Stimulated activated CD4-positive, alpha-beta T cell treated with anti-CD3 and anti-CD28 coated beads, Interleukin-4, amount 100 ng/mL, for 1 hour (primary cell): ENCODE data around the gene SARS2.
"Not testable (repeated sequence)": the region's sequence is repeated elsewhere in the genome, so short reads cannot be mapped to it uniquely, and the experiment has no call there.

Source experiments
- DNase-seq: peaks from one replicate; pipeline ENCODE4 v3.0.0-alpha.2; 2020

SARS2 gene, protein sequence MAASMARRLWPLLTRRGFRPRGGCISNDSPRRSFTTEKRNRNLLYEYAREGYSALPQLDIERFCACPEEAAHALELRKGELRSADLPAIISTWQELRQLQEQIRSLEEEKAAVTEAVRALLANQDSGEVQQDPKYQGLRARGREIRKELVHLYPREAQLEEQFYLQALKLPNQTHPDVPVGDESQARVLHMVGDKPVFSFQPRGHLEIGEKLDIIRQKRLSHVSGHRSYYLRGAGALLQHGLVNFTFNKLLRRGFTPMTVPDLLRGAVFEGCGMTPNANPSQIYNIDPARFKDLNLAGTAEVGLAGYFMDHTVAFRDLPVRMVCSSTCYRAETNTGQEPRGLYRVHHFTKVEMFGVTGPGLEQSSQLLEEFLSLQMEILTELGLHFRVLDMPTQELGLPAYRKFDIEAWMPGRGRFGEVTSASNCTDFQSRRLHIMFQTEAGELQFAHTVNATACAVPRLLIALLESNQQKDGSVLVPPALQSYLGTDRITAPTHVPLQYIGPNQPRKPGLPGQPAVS

DNA sequence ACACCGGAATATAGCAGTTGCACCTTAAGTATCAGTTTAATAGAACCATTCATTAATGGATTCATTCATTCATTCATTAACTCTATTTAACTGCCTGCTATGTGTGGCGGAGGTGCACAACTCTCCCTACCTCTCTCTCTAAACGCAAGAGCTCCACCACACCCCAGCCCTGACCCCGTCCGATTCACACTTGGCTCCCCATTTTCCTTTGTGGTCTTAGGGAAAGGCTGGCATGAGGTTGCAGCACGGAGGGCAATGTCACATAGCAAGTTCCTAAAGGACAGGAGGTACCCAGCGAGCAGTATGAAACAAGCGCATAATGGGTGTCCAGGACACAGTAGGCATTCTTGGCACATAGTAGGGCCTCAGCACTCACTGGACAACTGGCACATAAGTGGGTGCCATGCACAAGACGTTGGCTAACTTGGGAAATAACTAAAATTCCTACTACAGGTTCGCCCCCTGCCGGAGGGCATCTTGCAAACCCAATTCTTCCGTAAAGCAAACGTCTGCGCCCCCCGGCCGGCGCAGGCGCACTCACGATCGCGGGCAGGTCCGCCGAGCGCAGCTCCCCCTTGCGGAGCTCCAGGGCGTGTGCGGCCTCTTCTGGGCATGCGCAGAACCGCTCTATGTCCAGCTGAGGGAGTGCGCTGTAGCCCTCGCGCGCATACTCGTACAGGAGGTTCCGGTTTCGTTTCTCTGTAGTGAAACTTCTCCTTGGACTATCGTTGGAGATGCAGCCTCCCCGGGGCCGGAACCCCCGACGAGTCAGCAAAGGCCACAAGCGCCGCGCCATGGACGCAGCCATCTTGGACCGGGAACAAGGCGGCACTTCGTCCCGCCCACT lies at the start of gene SARS2:
Gene SARS2, minus strand, starts transcription at position 835 of the 847 bp plus-strand sequence. Its CDS starts 27 bp downstream, at position 808.
- DNase-seq: peak; percentile 89

DNA sequence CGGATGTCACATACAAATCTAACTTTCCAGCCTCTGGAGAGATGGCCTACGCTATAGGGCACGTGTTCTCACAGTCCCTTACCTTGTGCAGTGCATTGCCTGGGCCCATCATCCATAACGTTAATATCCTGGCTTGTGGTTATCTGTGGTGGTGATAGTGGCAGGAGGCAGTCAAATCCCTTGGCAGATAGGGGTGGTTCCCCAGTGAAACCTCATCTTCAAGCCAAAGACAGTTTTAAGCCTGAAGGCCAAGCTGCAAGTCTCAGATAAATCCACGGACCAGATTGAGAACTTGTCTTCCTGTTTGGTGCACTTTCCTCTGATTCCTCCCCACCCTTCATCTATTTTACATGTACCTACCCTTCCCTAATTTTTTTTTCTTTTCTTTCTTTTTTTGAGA lies 49.2 kb upstream of the SARS2 start:
- no peak for DNase-seq

DNA sequence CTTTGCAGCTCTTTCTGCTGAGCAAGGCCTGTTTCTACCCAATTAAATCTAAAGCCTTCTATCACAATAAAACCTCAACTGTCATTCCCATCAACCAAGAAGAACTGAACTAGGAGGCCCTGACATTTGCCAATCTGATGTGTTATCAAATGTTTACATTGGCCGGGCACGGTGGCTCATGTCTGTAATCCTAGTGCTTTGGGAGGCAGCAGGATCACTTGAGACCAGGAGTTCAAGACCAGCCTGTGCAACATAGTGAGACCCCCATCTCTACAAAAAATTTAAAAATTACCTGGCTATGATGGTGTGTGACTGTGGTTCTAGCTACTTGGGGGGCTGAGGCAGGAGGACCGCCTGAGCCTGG lies 47.7 kb upstream of the SARS2 start:
- DNase-seq: no peak

DNA sequence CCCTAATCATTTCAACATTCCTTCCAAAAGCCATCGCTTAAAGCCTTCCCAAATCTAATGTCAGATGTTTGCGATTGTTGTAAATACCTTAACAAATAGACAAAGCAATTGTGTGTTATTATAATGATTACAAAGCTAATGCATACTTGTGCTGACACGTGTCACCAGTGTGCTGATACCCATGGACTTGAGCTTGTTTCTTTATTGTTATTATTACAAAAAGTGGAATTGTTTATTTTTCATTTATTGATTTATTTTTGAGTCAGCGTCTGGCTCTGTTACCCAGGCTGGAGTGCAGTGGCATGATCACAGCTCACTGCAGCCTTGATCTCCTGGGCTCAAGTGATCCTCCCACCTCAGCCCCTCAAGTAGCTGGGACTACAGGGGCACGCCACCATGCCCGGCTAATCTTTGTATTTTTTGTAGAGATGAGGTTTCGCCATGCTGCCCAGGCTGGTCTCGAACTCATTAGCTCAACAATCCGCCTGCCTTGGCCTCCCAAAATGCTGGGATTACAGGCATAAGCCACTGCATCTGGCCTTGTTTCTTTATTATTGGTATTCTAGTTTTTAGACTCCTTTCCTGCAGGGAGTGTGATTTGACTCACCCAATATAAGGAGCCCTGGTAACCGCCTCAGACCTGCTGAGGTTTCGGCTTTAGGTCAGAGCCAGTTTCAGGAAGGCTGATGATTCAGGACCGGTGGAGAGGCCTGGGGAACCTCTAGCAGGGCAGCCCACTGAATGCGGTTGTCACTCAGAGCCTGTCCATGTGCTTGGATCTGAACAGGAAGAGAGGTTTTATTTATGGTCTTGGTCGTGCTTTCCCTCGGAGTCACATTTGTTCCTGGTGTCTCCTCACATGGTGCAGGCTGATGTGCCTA lies 47.1 kb upstream of the SARS2 start:
- DNase-seq: peak; percentile 17

DNA sequence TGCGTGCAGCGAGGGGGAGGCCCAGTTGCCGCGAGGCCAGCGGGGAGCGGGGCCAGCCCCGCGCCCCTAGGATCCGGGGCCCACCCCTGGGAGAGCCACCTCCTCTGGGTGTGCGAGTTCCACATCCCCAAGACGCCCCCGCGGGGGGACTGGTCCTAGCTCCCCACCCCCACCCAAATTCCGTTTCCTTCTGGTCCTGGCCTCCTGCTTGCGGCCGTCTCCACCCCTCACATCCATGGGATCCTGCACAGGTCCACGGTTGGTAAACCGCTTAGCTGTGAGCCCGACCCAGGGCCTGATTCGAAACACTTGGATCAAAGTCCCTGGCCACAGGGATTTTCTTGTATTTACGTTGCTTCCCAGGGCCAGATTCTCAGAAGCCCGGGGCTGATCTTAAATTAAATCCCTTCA lies 45.3 kb upstream of the SARS2 start:
- DNase-seq: no peak

DNA sequence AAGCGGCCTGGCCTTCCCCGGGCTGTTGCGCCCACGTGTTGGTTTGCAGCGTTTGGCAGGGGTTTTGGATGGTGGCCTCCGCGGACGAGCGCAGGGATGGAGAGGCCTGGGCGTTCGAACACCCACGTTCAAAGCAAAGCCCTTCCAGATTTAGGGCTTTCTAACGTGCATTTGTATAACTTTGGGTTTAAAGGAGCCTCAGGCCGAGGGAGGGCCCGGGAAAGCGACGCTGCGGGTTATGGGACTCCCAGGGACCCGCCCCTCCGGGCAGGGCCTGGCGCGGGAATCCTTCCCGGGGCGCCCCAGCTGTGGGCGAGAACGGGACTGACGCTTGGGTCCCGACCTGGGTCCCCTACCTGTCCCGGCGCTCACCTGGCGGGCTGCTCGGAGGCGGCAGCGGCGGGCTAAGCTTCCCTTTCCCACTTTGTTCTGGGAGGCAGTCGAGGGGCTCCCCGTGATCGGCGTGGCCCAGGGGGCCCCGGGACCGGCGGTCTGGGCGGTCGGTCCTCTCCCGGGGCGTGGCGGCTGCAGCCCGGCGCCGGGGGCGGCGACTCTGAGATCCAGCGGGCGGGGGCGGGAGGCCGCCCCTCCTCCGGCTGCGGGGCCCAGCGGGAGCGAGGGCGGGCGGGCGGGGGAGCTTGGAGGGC lies 44.8 kb upstream of the SARS2 start, which contains the start of gene FBXO17:
Gene FBXO17, minus strand, starts transcription at position 529 of the 647 bp plus-strand sequence. CDS start 25,423 bp downstream, outside the sequence.
- no peak for DNase-seq

DNA sequence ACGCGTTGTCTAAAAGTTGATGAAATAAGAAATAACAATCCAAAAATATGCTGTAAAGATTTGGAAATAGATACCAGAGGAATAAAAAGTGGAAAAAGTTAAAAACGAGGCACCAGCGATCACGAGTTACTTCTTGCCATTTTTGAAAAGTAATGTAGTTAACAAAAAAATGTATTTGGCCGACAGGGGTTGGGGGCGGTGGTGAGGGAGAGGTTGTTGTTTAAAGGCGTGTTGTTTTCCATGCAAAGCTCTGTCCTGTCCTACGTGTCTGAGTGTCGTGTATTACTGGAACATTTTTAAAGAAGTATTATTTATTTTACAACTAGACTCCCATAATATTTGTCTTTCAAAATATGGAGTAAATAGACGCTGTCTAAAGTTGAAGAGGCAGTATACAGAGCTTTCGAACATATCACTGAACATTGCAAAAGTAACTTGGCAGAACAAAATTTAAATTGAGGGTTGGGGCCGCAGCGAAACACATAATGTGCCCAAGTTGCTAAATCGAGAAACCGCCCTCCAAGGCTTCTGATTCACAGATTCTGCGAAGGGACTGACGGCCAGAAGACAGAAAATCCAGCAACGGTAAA lies 44.2 kb upstream of the SARS2 start:
- DNase-seq: no peak

DNA sequence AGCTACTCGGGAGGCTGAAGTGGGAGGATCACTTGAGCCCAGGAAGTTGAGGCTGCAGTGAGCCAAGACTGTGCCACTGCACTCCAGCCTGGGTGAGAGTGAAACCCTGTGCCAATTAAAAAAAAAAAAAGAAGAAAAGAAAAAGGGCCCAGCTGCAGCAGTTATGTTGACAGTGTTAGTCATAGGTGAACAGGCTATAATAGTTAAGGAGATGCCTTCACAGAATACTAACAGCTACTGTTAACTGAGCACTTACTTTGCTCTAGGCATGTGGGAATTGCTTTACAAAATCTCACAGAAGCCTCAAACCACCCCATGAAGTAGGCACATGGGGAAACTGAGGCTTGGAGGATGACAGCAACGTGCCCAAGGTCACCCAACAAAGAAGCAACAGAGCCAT lies 41.1 kb upstream of the SARS2 start:
- DNase-seq: no peak

DNA sequence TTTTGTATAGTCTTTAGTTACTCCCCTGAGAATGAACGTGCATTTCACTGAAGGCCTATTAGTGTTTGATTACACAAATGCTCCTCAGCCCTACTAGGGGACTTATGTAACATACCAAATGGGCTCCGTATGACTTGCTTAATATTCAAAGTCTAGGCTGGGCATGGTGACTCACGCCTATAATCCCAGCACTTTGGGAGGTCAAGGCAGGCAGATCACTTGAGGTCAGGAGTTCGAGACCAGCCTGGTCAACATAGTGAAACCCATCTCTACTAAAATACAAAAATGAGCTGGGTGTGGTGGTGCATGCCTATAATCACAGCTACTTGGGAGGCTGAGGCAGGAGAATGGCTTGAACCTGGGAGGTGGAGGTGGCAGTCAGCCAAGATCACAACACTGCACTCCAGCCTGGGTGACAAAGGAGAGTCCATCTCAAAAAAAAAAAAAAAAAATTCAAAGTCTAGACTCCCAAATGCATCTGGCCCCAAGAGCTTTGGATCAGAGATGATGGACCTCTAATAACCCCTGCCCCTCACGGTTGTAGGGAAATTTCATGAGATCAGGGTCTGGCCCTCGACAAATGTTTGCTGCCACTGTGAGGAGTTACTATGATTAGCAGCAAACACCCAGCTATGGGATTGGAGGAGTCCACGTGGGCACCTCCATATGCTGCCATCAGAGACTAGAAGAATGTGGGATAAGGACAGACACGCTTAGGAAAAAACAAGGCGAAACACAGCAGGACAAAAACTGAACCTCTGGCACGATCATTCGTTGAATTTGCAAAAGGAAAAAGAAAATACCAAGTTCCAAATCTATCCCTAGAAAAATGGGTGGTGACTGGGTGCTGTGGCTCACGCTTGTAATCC lies 40.3 kb upstream of the SARS2 start:
- DNase-seq: no peak

DNA sequence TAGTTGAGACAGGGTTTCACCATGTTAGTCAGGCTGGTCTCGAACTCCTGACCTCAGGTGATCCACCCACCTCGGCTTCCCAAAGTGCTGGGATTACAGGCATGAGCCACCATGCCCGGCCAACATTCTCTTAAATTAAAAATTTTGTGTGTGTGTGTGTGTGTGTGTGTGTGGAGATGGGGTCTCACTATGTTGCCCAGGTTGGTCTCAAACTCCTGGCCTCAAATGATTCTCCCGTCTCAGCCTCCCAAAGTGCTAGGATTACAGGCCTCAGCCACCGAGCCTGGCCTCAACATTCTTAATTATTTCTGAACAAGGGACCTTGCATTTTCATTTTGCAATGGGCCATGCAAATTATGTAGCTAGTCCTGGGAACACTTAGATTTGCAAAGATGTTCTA lies 35.6 kb upstream of the SARS2 start:
- DNase-seq: not testable (repeated sequence)

DNA sequence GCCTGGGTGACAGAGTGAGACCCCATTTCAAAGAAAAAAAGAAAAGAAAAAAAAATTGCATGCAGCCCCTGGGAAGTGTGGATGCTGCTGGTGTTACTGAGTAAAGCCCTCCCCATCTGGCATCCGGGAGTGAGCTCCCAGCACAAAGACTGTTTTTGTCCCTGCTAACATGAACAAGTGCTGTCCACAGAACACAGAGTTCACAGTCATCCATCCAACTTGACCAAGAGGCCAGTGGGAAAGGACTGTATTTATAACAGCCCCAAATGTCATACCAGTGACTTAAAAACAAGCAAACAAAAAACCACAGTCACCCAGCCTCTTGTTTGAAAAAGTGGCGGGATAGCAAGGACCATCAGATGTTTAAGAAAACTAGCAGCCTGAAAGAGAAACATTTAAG lies 34.2 kb upstream of the SARS2 start:
- no peak for DNase-seq

DNA sequence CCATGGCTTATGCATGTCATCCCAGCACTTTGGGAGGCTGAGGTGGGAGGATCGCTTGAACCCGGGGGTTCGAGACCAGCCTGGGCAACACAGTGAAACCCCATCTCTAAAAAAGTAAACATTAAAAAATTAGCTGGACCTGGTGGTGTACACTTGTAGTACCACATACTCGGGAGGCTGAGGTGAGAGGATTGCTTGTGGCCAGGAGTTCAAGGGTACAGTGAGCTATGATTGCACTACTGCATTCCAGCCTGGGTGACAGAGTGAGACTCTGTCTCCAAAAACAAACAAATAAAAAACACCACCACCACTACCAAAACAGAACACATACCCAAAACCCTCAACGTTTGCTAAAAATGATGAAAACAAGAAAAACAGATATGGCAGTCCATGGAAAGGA lies 29.1 kb upstream of the SARS2 start:
- no peak for DNase-seq

DNA sequence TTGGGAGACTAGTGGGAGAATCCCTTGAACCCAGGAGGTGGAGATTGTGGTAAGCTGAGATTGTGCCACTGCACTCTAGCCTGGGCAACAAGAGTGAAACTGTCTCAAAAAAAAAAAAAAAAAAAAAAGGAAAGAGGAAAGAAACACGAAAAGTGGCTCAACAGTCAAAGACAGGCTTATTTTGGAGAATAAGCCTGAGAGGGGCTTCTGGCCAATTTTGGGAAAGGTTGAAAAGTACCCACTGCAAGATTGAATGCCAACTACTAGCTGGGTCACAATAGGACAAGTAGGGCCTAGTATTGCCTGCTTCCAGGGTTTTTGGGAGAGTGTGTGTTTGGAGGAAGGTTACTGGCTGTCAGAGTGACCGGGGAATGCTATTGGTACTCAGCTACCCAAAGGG lies 27.7 kb upstream of the SARS2 start:
- no peak for DNase-seq

DNA sequence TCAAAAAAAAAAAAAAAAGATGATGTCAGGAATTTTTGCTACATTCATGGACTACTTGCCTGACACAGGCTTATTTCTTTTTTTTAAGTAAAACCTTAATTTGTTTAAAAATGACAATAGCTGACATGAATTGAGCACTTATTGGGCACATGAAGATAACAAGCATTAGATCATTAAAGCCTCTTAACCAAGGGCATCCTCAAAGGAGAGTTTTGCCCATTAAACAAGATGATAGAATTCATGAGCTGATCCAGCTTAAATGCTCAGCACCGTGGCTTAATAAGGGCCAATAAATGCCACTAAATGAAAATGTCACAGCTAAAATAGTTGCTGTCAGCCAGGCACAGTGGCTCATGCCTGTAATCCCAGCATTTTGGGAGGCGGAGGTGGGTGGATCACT lies 25.7 kb upstream of the SARS2 start:
- no peak for DNase-seq

DNA sequence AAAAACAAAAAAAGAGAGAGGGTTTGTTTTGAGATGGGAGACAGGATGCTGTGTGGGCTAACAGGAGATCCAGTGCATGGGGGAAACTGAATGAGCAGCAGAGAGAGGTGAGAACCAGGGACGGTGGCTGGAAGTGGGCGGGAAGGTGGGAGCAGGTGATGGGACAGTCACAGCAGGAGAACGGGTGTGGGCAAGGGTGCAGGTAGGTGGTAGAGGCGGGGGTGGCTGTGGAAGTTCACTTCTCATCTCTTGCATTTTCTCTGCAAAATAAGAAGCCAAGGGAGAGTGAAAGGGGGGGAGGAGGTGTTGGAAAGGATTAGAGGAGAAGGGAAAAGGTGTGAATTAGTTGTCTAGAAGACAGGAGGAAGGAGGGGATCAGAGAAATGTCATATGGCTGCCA lies 23.1 kb upstream of the SARS2 start:
- no peak for DNase-seq

DNA sequence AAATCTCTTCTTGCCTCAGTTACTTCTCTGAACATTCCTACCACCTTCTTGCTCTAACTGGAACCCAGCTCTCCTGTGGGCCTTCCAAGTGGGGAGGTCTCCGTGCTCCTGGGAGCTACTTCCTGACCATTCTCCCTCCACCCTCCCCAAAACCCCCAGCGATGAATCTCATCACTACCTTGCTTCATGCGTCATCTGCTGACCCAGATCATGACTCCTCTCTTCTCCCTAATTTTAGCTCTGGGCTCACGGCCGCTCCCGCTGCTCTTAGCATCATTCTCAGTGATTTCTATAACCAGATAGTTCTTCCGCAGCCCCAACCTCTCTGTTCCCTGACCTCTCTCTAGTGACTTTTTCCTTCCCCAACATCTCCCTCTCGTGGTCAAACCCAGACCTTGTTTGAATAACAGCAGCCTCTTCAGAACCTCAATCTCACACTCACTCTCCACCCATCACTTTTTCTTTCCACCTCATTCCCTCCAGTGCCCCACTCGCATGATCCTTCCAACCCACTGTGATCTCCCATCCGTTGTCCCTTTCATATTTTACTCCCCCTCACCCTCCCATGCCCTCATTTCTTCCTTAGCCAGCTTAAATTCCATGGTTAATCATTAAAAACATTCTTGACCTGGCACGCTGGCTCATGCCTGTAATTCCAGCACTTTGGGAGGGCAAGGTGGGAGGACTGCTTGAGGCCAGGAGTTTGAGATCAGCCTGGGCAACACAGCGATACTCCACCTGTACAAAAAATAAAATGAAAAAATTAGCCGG lies 22.0 kb upstream of the SARS2 start:
- DNase-seq: no peak

DNA sequence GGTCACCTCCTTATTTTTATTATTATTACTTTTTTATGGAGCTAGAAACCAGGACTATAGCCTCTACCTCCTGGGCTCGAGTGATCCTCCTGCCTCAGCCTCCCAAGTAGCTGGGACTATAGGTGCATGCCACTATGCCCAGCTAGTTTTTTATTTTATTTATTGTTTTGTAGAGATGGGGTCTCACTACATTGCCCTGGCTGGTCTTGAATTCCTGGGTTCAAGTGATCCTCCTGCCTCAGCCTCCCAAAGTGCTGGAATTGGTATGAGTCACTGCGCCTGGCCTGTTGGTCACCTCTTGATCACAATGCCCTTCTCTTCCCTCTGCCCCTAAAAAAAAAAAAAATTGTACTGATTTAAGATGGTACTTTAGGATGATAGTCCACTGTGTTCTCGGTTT lies 20.6 kb upstream of the SARS2 start:
- DNase-seq: no peak

DNA sequence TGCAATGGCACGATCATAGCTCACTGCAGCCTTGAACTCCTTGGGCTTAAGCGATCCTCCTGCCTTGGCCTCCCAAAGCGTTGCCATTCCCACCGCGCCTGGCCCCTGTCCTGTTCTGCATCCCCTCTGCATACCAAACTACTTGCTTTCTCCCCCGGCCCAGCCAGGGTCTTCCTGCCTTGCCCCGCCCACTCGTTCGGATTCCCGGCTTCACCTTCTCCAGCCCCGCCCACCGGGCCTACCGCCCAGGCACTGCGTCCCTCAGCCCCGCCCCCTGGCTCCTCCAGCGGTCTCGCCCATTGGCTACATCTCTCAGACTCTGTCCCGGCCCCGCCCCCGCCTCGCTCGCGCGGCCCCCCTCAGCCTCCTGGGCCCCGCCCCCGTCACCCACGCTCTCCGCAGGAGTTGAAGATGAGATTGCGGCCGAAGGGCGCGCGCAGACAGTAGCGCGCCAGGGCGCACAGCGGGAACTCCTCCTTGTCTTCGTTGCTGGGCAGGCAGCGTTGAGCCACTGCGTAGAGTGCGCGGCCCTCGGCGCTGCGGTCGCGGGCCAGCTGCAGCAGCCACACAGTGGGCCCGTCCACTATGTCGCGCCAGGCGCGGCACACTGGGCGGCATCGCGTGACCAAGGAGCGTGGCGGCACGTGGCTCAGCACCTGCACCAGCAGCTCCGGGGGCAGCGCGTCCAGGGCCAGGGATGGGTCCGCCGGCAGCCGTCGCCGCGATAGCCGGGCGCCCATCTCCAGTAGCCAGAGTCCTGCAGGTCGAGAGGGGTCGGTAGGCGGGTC lies 19.2 kb upstream of the SARS2 start:
- DNase-seq: peak; percentile 86
